ENCODE results near the gene FOXC2. TPM values are rescaled to one million over a fixed set of nuclear protein-coding genes. Genes with fewer than 3 reads are reported as not detected.

The FOXC2 gene
- total RNA-seq, 1 donor from 2014 or later, result not detected

DNA sequence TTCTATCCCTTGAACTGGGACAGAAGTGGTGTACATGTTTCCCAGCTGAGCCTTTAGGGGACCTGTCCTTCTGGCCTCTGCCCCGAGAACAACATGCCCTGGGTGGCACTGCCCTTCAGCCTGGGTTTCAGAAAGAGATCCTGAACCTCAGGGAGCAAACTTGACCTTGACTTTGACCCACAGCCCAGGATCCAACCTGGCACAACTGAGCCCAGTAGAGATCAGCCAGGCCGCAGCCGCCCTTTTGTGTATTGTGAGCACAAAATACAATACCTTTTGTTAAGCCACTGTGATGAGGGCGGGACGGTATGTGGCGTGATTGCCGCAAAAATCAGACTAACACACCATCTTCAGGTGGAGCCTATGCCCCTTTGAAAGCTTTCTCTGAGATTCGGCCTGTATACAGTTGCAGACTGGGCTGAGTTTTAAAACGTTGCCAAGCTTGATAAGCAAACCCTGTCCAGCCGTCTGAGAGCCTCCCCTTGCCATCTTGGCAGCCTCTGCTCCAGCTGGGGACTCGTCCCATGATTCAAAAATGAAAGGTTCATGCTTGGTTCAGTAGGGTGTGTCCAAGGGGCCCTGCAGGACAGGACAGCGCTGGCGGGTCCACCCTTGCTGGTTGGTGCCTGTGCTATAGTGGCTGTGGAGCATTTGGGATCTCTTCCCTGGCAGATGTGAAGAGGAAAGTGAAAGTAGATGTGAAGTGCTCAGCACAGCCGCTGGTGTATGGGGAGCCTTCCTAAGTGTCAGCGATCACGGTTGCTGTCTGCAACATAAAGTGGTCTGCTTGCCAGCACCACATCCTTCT lies 52.0 kb downstream of the FOXC2 start:
- no peak for DNase-seq
- TF ChIP-seq, protein P1, sequence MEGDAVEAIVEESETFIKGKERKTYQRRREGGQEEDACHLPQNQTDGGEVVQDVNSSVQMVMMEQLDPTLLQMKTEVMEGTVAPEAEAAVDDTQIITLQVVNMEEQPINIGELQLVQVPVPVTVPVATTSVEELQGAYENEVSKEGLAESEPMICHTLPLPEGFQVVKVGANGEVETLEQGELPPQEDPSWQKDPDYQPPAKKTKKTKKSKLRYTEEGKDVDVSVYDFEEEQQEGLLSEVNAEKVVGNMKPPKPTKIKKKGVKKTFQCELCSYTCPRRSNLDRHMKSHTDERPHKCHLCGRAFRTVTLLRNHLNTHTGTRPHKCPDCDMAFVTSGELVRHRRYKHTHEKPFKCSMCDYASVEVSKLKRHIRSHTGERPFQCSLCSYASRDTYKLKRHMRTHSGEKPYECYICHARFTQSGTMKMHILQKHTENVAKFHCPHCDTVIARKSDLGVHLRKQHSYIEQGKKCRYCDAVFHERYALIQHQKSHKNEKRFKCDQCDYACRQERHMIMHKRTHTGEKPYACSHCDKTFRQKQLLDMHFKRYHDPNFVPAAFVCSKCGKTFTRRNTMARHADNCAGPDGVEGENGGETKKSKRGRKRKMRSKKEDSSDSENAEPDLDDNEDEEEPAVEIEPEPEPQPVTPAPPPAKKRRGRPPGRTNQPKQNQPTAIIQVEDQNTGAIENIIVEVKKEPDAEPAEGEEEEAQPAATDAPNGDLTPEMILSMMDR (IDR thresholded peaks at IDR 0.05), result no peak
- Mint-ChIP-seq H3K27ac (no peak overlapping the region), H3K9me3 (no peaks in the 10 kb centered on the region), H3K36me3 (ENCODE audit: low read depth) (no peaks in the 10 kb centered on the region), H3K4me1 (no peaks in the 10 kb centered on the region), H3K4me3 (no peak overlapping the region), H3K27me3 (peaks cover 2% of the 10 kb centered on the region)
- POLR2A ChIA-PET, result no interaction called here
- no peak for ATAC-seq (ENCODE audit: low read depth)
- CTCF ChIA-PET, result no interaction called here
- intact Hi-C loops (cut with micrococcal nuclease), result no loop called here

Other genes with a start within 250 kb of the FOXC2 start
- gene FOXF1, start 56.3 kb upstream of the FOXC2 start, total RNA-seq, result not detected in 2 replicates
- gene MTHFSD, start 11.6 kb upstream of the FOXC2 start, total RNA-seq, result 27.9 and 35.0 TPM in 2 replicates
- gene FOXL1, start 11.7 kb downstream of the FOXC2 start, total RNA-seq, result not detected in 2 replicates

Data from activated B cell treated with CpG ODN at 0.5 μM for 24 hours (primary cell).